ENCODE measurements around the gene SLC7A6.
A peak's percentile ranks its signal among the peaks of the same experiment; 100 is the strongest.
"Not testable (repeated sequence)": the region's sequence is repeated elsewhere in the genome, so short reads cannot be mapped to it uniquely, and the experiment has no call there.

The SLC7A6 gene

GRCh38 chr16:68286153-68287074 lies 22.1 kb downstream of the SLC7A6 start:
- H3K4me3 ChIP-seq (replicated peaks; ENCODE audit: low read depth, low read length): no peak overlapping the region
- no peak for DNase-seq (ENCODE audit: extremely low read depth, low read depth)
- no peak for TF ChIP-seq CTCF (IDR thresholded peaks at IDR 0.05; ENCODE audit: low read depth, low read length, missing control alignments)

GRCh38 chr16:68287276-68288251 lies 23.2 kb downstream of the SLC7A6 start:
- DNase-seq (ENCODE audit: extremely low read depth, low read depth): peak; percentile 43
- H3K4me3 ChIP-seq (replicated peaks; ENCODE audit: low read depth, low read length): no peak overlapping the region
- TF ChIP-seq CTCF (IDR thresholded peaks at IDR 0.05; ENCODE audit: low read depth, low read length, missing control alignments): no peak

GRCh38 chr16:68288252-68288650 lies 23.9 kb downstream of the SLC7A6 start:
- TF ChIP-seq CTCF (IDR thresholded peaks at IDR 0.05; ENCODE audit: low read depth, low read length, missing control alignments): no peak
- H3K4me3 ChIP-seq (replicated peaks; ENCODE audit: low read depth, low read length): no peak overlapping the region
- no peak for DNase-seq (ENCODE audit: extremely low read depth, low read depth)

GRCh38 chr16:68288796-68289195 lies 24.5 kb downstream of the SLC7A6 start:
- not testable (repeated sequence) for DNase-seq (ENCODE audit: extremely low read depth, low read depth)

GRCh38 chr16:68289202-68289601 lies 24.9 kb downstream of the SLC7A6 start:
- no peak for DNase-seq (ENCODE audit: extremely low read depth, low read depth)
- TF ChIP-seq CTCF (IDR thresholded peaks at IDR 0.05; ENCODE audit: low read depth, low read length, missing control alignments): no peak
- H3K4me3 ChIP-seq (replicated peaks; ENCODE audit: low read depth, low read length): no peak overlapping the region

More at GRCh38 chr16:68288796-68289195, 24.5 kb downstream of the SLC7A6 start:
- H3K4me3 ChIP-seq (replicated peaks; ENCODE audit: low read depth, low read length): not testable (repeated sequence)

- no peak overlapping the region for H3K4me3 ChIP-seq (replicated peaks; ENCODE audit: low read depth, low read length)
- TF ChIP-seq CTCF (IDR thresholded peaks at IDR 0.05; ENCODE audit: low read depth, low read length, missing control alignments): no peak
- no peak for DNase-seq (ENCODE audit: extremely low read depth, low read depth)
Observed at GRCh38 chr16:68289621-68290329, 25.4 kb downstream of the SLC7A6 start.
